Effector memory CD8-positive, alpha-beta T cell (primary cell): ENCODE results near the gene RNF112.
"Not testable (repeated sequence)": the region's sequence is repeated elsewhere in the genome, so short reads cannot be mapped to it uniquely, and the experiment has no call there.

Experiments used
- ATAC-seq: fragments of 150-1000 bp; cut with Tn5 transposase; replicated peaks from 2 replicates; pipeline ENCODE4 v1.10.0; 2021; ENCODE audit warnings: mild to moderate bottlenecking, moderate library complexity
- DNase-seq, 3 experiments: peaks; one replicate each; pipeline ENCODE4 v3.0.0; 2021
- H3K27ac Mint-ChIP-seq, 2 donors: one replicate each; pipeline ENCODE4 v1.8.0; 2022; ENCODE audit warnings: mild to moderate bottlenecking in 2 of 2, mixed read lengths in 2 of 2, moderate library complexity in 2 of 2
- H3K27me3 Mint-ChIP-seq, 2 donors: one replicate each; pipeline ENCODE4 v1.8.0; 2022; ENCODE audit warnings: mixed read lengths in 2 of 2
- H3K36me3 Mint-ChIP-seq: one replicate; pipeline ENCODE4 v1.8.0; 2022; ENCODE audit warnings: mild to moderate bottlenecking, moderate library complexity, mixed read lengths; ENCODE audit not compliant: insufficient read depth
- H3K4me1 Mint-ChIP-seq, 2 donors: one replicate each; pipeline ENCODE4 v1.8.0; 2022; ENCODE audit warnings: low read depth in 2 of 2, mixed read lengths in 2 of 2
- H3K4me3 Mint-ChIP-seq, 2 donors: one replicate each; pipeline ENCODE4 v1.8.0; 2022; ENCODE audit warnings: mild to moderate bottlenecking in 2 of 2, mixed read lengths in 2 of 2, moderate library complexity in 2 of 2
- H3K9me3 Mint-ChIP-seq, 2 donors: one replicate each; pipeline ENCODE4 v1.8.0; 2022; ENCODE audit warnings: mixed read lengths in 2 of 2

The RNF112 gene

GRCh38 chr17:19445105-19445504 is 34.1 kb downstream of the RNF112 start:
- peaks cover 0 to 1% of the 10 kb centered on the region in 2 donors for H3K9me3 Mint-ChIP-seq

GRCh38 chr17:19446577-19446976 is 35.5 kb downstream of the RNF112 start:
- ATAC-seq, DNase-seq, H3K4me1 Mint-ChIP-seq, H3K4me3 Mint-ChIP-seq, H3K27ac Mint-ChIP-seq, H3K9me3 Mint-ChIP-seq, H3K36me3 Mint-ChIP-seq: not testable (repeated sequence)
- H3K27me3 Mint-ChIP-seq, result peaks cover 21 to 50% of the 10 kb centered on the region in 2 donors

More at GRCh38 chr17:19445105-19445504, 34.1 kb downstream of the RNF112 start:
- ATAC-seq (no peak), DNase-seq (no peak)
- H3K4me3 Mint-ChIP-seq, result no peak overlapping the region
- peaks cover 19 to 49% of the 10 kb centered on the region in 2 donors for H3K27me3 Mint-ChIP-seq
- H3K36me3 Mint-ChIP-seq, result peaks cover 6% of the 10 kb centered on the region
- peaks cover 4% of the 10 kb centered on the region in 2 donors for H3K4me1 Mint-ChIP-seq
- H3K27ac Mint-ChIP-seq, result no peak overlapping the region

GRCh38 chr17:19447085-19447583 is 36.1 kb downstream of the RNF112 start:
- Mint-ChIP-seq H3K4me1 (peaks cover 4% of the 10 kb centered on the region in 2 donors), H3K36me3 (peaks cover 6% of the 10 kb centered on the region), H3K27ac (peak overlapping the region in 1 of 2 donors; percentile 5), H3K9me3 (peaks cover 0 to 1% of the 10 kb centered on the region in 2 donors), H3K27me3 (peaks cover 21 to 55% of the 10 kb centered on the region in 2 donors), H3K4me3 (no peak overlapping the region)
- ATAC-seq (peak; percentile 61), DNase-seq (peak; percentile 75 to 85 (median 82))

GRCh38 chr17:19448341-19449268 is 37.6 kb downstream of the RNF112 start:
- no peak for ATAC-seq
- Mint-ChIP-seq H3K27ac (no peak overlapping the region), H3K36me3 (peaks cover 6% of the 10 kb centered on the region), H3K9me3 (no peaks in the 10 kb centered on the region), H3K4me1 (peaks cover 4% of the 10 kb centered on the region in 2 donors), H3K27me3 (peaks cover 21 to 54% of the 10 kb centered on the region in 2 donors), H3K4me3 (no peak overlapping the region)
- DNase-seq, result no peak

- Mint-ChIP-seq H3K4me3 (no peak overlapping the region), H3K27ac (no peak overlapping the region), H3K4me1 (peaks cover 4% of the 10 kb centered on the region in 2 donors), H3K36me3 (peaks cover 6% of the 10 kb centered on the region), H3K27me3 (peaks cover 21 to 62% of the 10 kb centered on the region in 2 donors), H3K9me3 (no peaks in the 10 kb centered on the region)
- ATAC-seq, result no peak
- no peak for DNase-seq
These were observed 38.6 kb downstream of the RNF112 start for GRCh38 chr17:19449656-19450055.

- Mint-ChIP-seq H3K4me1 (peaks cover 3 to 5% of the 10 kb centered on the region in 2 donors), H3K27ac (no peak overlapping the region), H3K4me3 (no peak overlapping the region), H3K36me3 (peaks cover 6% of the 10 kb centered on the region), H3K27me3 (peaks cover 16 to 57% of the 10 kb centered on the region in 2 donors), H3K9me3 (no peaks in the 10 kb centered on the region)
- no peak for DNase-seq
- ATAC-seq, result no peak
These were observed 42.3 kb downstream of the RNF112 start for GRCh38 chr17:19453296-19453695.

- Mint-ChIP-seq H3K4me3 (no peak overlapping the region), H3K9me3 (no peaks in the 10 kb centered on the region), H3K4me1 (peaks cover 3 to 5% of the 10 kb centered on the region in 2 donors), H3K27ac (no peak overlapping the region), H3K27me3 (peaks cover 12 to 51% of the 10 kb centered on the region in 2 donors), H3K36me3 (peaks cover 6% of the 10 kb centered on the region)
- ATAC-seq (no peak), DNase-seq (no peak)
These were observed 43.0 kb downstream of the RNF112 start for GRCh38 chr17:19454074-19454473.

GRCh38 chr17:19456016-19456927 is 45.2 kb downstream of the RNF112 start:
- H3K27ac Mint-ChIP-seq, result no peak overlapping the region
- H3K36me3 Mint-ChIP-seq, result peaks cover 12% of the 10 kb centered on the region
- no peaks in the 10 kb centered on the region for H3K9me3 Mint-ChIP-seq
- ATAC-seq (no peak), DNase-seq (no peak)
- peaks cover 5 to 6% of the 10 kb centered on the region in 2 donors for H3K4me1 Mint-ChIP-seq
- H3K27me3 Mint-ChIP-seq, result peaks cover 0 to 40% of the 10 kb centered on the region in 2 donors
- no peak overlapping the region for H3K4me3 Mint-ChIP-seq

- Mint-ChIP-seq H3K36me3 (peaks cover 12% of the 10 kb centered on the region), H3K27ac (no peak overlapping the region), H3K4me1 (peaks cover 6 to 9% of the 10 kb centered on the region in 2 donors), H3K4me3 (no peak overlapping the region), H3K27me3 (peaks cover 0 to 36% of the 10 kb centered on the region in 2 donors), H3K9me3 (no peaks in the 10 kb centered on the region)
- no peak for DNase-seq
- no peak for ATAC-seq
These were observed 46.0 kb downstream of the RNF112 start for GRCh38 chr17:19457046-19457445.

GRCh38 chr17:19457830-19458271 is 46.8 kb downstream of the RNF112 start:
- ATAC-seq (no peak), DNase-seq (no peak)
- H3K9me3 Mint-ChIP-seq, result no peaks in the 10 kb centered on the region
- H3K36me3 Mint-ChIP-seq, result peaks cover 12% of the 10 kb centered on the region
- H3K4me3 Mint-ChIP-seq, result no peak overlapping the region
- peaks cover 11 to 16% of the 10 kb centered on the region in 2 donors for H3K4me1 Mint-ChIP-seq
- no peak overlapping the region for H3K27ac Mint-ChIP-seq
- peaks cover 0 to 28% of the 10 kb centered on the region in 2 donors for H3K27me3 Mint-ChIP-seq

- Mint-ChIP-seq H3K27me3 (peaks cover 0 to 23% of the 10 kb centered on the region in 2 donors), H3K36me3 (peaks cover 12% of the 10 kb centered on the region), H3K4me1 (peaks cover 17 to 22% of the 10 kb centered on the region in 2 donors)
- not testable (repeated sequence) for DNase-seq, H3K4me3 Mint-ChIP-seq, H3K27ac Mint-ChIP-seq, H3K9me3 Mint-ChIP-seq, ATAC-seq
These were observed 47.4 kb downstream of the RNF112 start for GRCh38 chr17:19458481-19458880.

- peaks cover 23 to 28% of the 10 kb centered on the region in 2 donors for H3K4me1 Mint-ChIP-seq
- not testable (repeated sequence) for DNase-seq, ATAC-seq, H3K27ac Mint-ChIP-seq, H3K9me3 Mint-ChIP-seq, H3K4me3 Mint-ChIP-seq
- peaks cover 0 to 18% of the 10 kb centered on the region in 2 donors for H3K27me3 Mint-ChIP-seq
- peaks cover 12% of the 10 kb centered on the region for H3K36me3 Mint-ChIP-seq
These were observed 48.1 kb downstream of the RNF112 start for GRCh38 chr17:19459018-19459655.
